Keratinocyte (primary cell): ENCODE measurements around the gene NEBL. TPM values are rescaled to one million over a fixed set of nuclear protein-coding genes. Genes with fewer than 3 reads are reported as not detected.

Source experiments
- DNase-seq: peaks from one replicate; pipeline ENCODE4 v3.0.0-alpha.2; 2011; ENCODE audit warnings: low read depth, missing footprints, low spot score
- FAIRE-seq: peaks from 2 replicates; lab custom pipeline; 2011; peaks lifted over from hg19 to GRCh38; lab: Jason Lieb, UNC
- H2AFZ ChIP-seq: 2 replicates; pipeline ENCODE4 v1.6.0; 2012; ENCODE audit warnings: low read length, control low read depth, inconsistent platforms; ENCODE audit not compliant: control insufficient read depth
- H3K27ac ChIP-seq: 2 replicates; pipeline ENCODE4 v1.5.1; 2011; ENCODE audit warnings: low read length; ENCODE audit not compliant: control insufficient read depth, insufficient read depth
- H3K27me3 ChIP-seq: 3 replicates; pipeline ENCODE4 v1.6.0; 2011; ENCODE audit warnings: low read length; ENCODE audit not compliant: control insufficient read depth, insufficient read depth; ENCODE audit errors: extremely low read depth
- H3K36me3 ChIP-seq, 2 experiments: 2 replicates in 1 of 2; 3 replicates in 1 of 2; pipeline ENCODE4 v1.5.1; 2011; ENCODE audit warnings: low read length in 2 of 2, mild to moderate bottlenecking in 1 of 2; ENCODE audit not compliant: control insufficient read depth in 2 of 2, insufficient read depth in 2 of 2; ENCODE audit errors: extremely low read depth in 1 of 2
- H3K4me1 ChIP-seq: 3 replicates; pipeline ENCODE4 v1.5.1; 2011; ENCODE audit warnings: low read length; ENCODE audit not compliant: control insufficient read depth, insufficient read depth; ENCODE audit errors: extremely low read depth
- H3K4me2 ChIP-seq: 3 replicates; pipeline ENCODE4 v1.6.0; 2011; ENCODE audit warnings: low read depth, low read length; ENCODE audit not compliant: control insufficient read depth, insufficient read depth; ENCODE audit errors: extremely low read depth
- H3K4me3 ChIP-seq, 3 experiments: fragments of 200-600 bp in 1 of 3; sonication (generic) in 1 of 3; 2 replicates in 2 of 3; 3 replicates in 1 of 3; pipeline ENCODE4 v1.5.1; 2011 to 2016; ENCODE audit warnings: low read length in 3 of 3, mild to moderate bottlenecking in 3 of 3, control low read depth in 2 of 3, inconsistent platforms in 1 of 3, low read depth in 1 of 3, mixed read lengths in 1 of 3, mixed run types in 1 of 3, moderate library complexity in 1 of 3; ENCODE audit not compliant: control insufficient read depth in 2 of 3, insufficient read depth in 2 of 3; ENCODE audit errors: extremely low read depth in 1 of 3
- H3K79me2 ChIP-seq: 2 replicates; pipeline ENCODE4 v1.6.0; 2012; ENCODE audit warnings: low read length; ENCODE audit not compliant: control insufficient read depth, insufficient read depth
- H3K9ac ChIP-seq: 3 replicates; pipeline ENCODE4 v1.6.0; 2011; ENCODE audit warnings: low read length; ENCODE audit not compliant: control insufficient read depth, insufficient read depth; ENCODE audit errors: extremely low read depth
- H3K9me1 ChIP-seq: 3 replicates; pipeline ENCODE4 v1.6.0; 2011; ENCODE audit warnings: low read length; ENCODE audit not compliant: control insufficient read depth, insufficient read depth; ENCODE audit errors: extremely low read depth
- H3K9me3 ChIP-seq: 2 replicates; pipeline ENCODE4 v1.5.1; 2012; ENCODE audit warnings: low read depth, low read length; ENCODE audit not compliant: control insufficient read depth
- H4K20me1 ChIP-seq: 3 replicates; pipeline ENCODE4 v1.6.0; 2011; ENCODE audit warnings: low read length; ENCODE audit not compliant: control insufficient read depth, insufficient read depth; ENCODE audit errors: extremely low read depth
- dilution Hi-C: fragments of 300-500 bp; cut with MboI; formaldehyde crosslinking; loops from one replicate; pipeline ENCODE4 v1.7.0; 2020; ENCODE audit warnings: low sequenced_read_pairs; ENCODE audit not compliant: extremely low pct_ligation_motif_present
- polyA plus RNA-seq, 5 experiments: library from polyadenylated mRNA; depleted of rRNA in 3 of 5; stranded (reverse) in 3 of 5; stranded (forward) in 1 of 5; unstranded in 1 of 5; fragments of >200 nt; gene quantifications; 1 replicate in 1 of 5; 2 replicates in 3 of 5; 3 replicates in 1 of 5; pipeline versions ENCODE4 v1.2.1 to v1.2.3, GENCODE V29; 2011 to 2012; ENCODE audit warnings: missing spikeins in 2 of 5, low read depth in 1 of 5, low replicate concordance in 1 of 5
- TF ChIP-seq, protein P1 (sequence below), 3 experiments: IDR thresholded peaks in 1 of 3; conservative IDR thresholded peaks in 1 of 3; optimal IDR thresholded peaks in 1 of 3; 2 replicates in 2 of 3; 3 replicates in 1 of 3; pipeline versions ENCODE3 to v1.5.1; 2011; ENCODE audit warnings: low read length in 3 of 3, mild to moderate bottlenecking in 3 of 3, moderate library complexity in 2 of 3, control low read depth in 1 of 3, inconsistent platforms in 1 of 3; ENCODE audit not compliant: insufficient read depth in 2 of 3; ENCODE audit errors: extremely low read depth in 1 of 3

Gene NEBL
- polyA plus RNA-seq, 1 donor (not counting 4 experiments of a cell fraction or from before 2014, with no cell fraction given) = 4.5 TPM

DNA sequence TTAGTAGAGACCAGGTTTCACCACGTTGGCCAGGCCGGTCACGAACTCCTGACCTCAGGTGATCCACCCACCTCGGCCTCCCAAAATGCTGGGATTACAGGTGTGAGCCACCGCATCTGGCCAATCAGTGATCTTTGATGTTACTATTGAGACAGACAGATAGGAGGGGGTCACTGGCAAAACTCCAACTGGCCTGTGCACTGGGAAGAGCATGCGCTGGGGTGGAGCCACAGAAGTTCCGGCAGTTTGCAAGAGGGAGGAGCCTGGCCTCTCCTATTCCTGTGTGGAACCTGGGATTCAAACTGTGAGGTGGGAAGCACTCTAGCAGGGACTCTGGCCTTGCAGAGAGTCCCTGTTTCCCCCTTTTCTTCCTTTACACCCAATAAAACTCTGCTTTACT lies 60.7 kb downstream of the NEBL start:
- TF ChIP-seq, protein P1, sequence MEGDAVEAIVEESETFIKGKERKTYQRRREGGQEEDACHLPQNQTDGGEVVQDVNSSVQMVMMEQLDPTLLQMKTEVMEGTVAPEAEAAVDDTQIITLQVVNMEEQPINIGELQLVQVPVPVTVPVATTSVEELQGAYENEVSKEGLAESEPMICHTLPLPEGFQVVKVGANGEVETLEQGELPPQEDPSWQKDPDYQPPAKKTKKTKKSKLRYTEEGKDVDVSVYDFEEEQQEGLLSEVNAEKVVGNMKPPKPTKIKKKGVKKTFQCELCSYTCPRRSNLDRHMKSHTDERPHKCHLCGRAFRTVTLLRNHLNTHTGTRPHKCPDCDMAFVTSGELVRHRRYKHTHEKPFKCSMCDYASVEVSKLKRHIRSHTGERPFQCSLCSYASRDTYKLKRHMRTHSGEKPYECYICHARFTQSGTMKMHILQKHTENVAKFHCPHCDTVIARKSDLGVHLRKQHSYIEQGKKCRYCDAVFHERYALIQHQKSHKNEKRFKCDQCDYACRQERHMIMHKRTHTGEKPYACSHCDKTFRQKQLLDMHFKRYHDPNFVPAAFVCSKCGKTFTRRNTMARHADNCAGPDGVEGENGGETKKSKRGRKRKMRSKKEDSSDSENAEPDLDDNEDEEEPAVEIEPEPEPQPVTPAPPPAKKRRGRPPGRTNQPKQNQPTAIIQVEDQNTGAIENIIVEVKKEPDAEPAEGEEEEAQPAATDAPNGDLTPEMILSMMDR (optimal IDR thresholded peaks at IDR 0.05 in 1 of 3, IDR thresholded peaks at IDR 0.05 in 1 of 3, conservative IDR thresholded peaks at IDR 0.05 in 1 of 3; ENCODE audit: extremely low read depth in 1 of 3, insufficient read depth in 2 of 3, low read length in 3 of 3) = no peak
- DNase-seq = no peak
- Histone ChIP-seq H3K4me2 (no peak overlapping the region), H3K36me3 (no peaks in the 10 kb centered on the region), H3K9ac (no peak overlapping the region), H3K79me2 (no peaks in the 10 kb centered on the region), H3K4me3 (no peak overlapping the region), H3K4me1 (peaks cover 6% of the 10 kb centered on the region), H4K20me1 (no peaks in the 10 kb centered on the region), H3K9me3 (no peaks in the 10 kb centered on the region), H2AFZ (no peak overlapping the region), H3K27me3 (no peaks in the 10 kb centered on the region), H3K9me1 (no peaks in the 10 kb centered on the region), H3K27ac (no peak overlapping the region)
- dilution Hi-C loops = no loop called here
- no peak for FAIRE-seq

DNA sequence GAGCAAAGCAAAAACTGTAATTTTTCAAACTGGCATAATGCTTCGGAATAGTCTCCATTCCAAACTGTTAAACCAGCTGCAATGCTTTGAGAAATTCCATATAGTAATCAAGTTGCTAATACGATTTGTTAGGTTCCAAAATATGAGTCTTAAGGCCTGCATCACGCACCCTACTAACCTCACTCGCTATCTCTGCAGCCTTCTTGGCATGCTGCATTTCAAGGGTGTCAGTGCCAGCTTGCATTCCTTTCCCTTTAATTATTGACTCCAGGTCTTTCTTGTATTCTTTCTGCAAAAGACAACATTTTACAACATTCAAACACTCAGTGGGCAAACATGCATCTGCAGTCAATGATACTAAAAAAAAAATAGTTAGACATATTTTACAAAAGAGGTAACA lies 61.8 kb downstream of the NEBL start:
- no peaks in the 10 kb centered on the region for H3K9me1 ChIP-seq
- H3K27ac ChIP-seq = no peak overlapping the region
- no peaks in the 10 kb centered on the region for H3K79me2 ChIP-seq
- H2AFZ ChIP-seq = no peak overlapping the region
- no peak overlapping the region for H3K4me2 ChIP-seq
- no peak for FAIRE-seq
- H4K20me1 ChIP-seq = no peaks in the 10 kb centered on the region
- dilution Hi-C loops = no loop called here
- TF ChIP-seq, protein P1 (optimal IDR thresholded peaks at IDR 0.05 in 1 of 3, IDR thresholded peaks at IDR 0.05 in 1 of 3, conservative IDR thresholded peaks at IDR 0.05 in 1 of 3; ENCODE audit: extremely low read depth in 1 of 3, insufficient read depth in 2 of 3, low read length in 3 of 3) = no peak
- peaks cover 6% of the 10 kb centered on the region for H3K4me1 ChIP-seq
- H3K36me3 ChIP-seq = no peaks in the 10 kb centered on the region
- no peak for DNase-seq
- H3K27me3 ChIP-seq = no peaks in the 10 kb centered on the region
- H3K4me3 ChIP-seq = no peak overlapping the region
- H3K9me3 ChIP-seq = no peaks in the 10 kb centered on the region
- no peak overlapping the region for H3K9ac ChIP-seq
